NT2/D1 (cell line): ENCODE results near the gene FBXO46.

ENCODE experiments used
- SUZ12 ChIP-seq: IDR thresholded peaks from 2 replicates; pipeline ENCODE4 v1.6.1; 2011; ENCODE audit not compliant: insufficient read length, insufficient read depth; ENCODE audit errors: extremely low read depth
- YY1 ChIP-seq: IDR thresholded peaks from 2 replicates; pipeline ENCODE4 v1.6.1; 2011; ENCODE audit not compliant: insufficient read length, insufficient read depth
- ZNF274 ChIP-seq: IDR thresholded peaks from 2 replicates; pipeline ENCODE4 v1.6.1; 2011; ENCODE audit warnings: mild to moderate bottlenecking, low read depth, low read length

GRCh38 chr19:45693106-45693788 is 37.4 kb downstream of the FBXO46 start:
- TF ChIP-seq YY1 = no peak
- no peak for TF ChIP-seq ZNF274
- no peak for TF ChIP-seq SUZ12
